H1 (cell line): ENCODE results near the gene FBXO38. TPM values are rescaled to one million over a fixed set of nuclear protein-coding genes. Genes with fewer than 3 reads are reported as not detected.

Source experiments
- RXRA ChIP-seq: IDR thresholded peaks from 2 replicates; pipeline ENCODE4 v1.6.1; 2011; ENCODE audit warnings: low read depth, mild to moderate bottlenecking, low read length, moderate library complexity; ENCODE audit not compliant: insufficient read depth
- polyA plus RNA-seq, 7 experiments: library from polyadenylated mRNA; depleted of rRNA in 3 of 7; stranded (reverse) in 5 of 7; unstranded in 2 of 7; fragments of >200 nt in 5 of 7; fragments of 200-250 nt in 2 of 7; gene quantifications; 1 replicate in 5 of 7; 2 replicates in 1 of 7; 4 replicates in 1 of 7; pipeline versions ENCODE4 v1.2.1 to v1.2.3, GENCODE V29; 2011 to 2013; ENCODE audit warnings: missing spikeins in 2 of 7, mixed read lengths in 2 of 7
- total RNA-seq: library from RNA; stranded (reverse); fragmentation: NEBNext Ultra II Directional; extraction: Animal tissue kit (Norgen Biotek cat#: 25700); gene quantifications from 2 replicates; pipeline ENCODE4 v1.2.1, GENCODE V29; 2021

FBXO38 gene
- total and polyA plus RNA-seq, 2 of the 8 experiments (the other 6 are each of a cell fraction or from before 2014, with no cell fraction given) = 9.1 to 34.3 TPM

- TF ChIP-seq RXRA = no peak
Observed at GRCh38 chr5:148387325-148387724, 3.6 kb downstream of the FBXO38 start (continued).
